ENCODE results near the gene CFAP54.

GRCh38 chr12:96466939-96467751 lies 22.2 kb upstream of the CFAP54 start:
- no peak for TF ChIP-seq CTCF (IDR thresholded peaks at IDR 0.05)
- no peak for TF ChIP-seq EP300 (IDR thresholded peaks at IDR 0.05)
